ENCODE data around the gene SGCD.

The SGCD gene

DNA sequence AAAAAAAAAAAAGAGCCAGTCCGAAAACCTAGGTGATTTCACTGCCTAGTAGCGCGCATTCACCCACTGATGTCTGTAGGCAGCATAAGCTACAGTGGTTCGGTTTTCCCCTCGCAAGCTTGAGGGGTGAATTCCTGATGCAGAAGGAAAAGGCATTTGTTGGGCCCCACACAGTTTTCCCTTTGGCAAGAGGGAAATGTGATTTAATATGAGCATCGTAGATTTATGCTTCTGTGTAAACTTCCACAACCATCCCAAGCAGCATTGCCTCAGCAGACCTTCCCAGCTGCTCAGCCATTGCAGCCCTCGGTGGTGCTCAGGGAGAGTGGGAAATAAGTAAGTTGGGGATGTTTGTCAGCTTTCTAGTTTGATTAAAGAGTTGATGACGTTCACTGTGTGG, 291.6 kb downstream of the SGCD start:
- no peak overlapping the region for H3K27ac ChIP-seq
- TF ChIP-seq, protein P1, sequence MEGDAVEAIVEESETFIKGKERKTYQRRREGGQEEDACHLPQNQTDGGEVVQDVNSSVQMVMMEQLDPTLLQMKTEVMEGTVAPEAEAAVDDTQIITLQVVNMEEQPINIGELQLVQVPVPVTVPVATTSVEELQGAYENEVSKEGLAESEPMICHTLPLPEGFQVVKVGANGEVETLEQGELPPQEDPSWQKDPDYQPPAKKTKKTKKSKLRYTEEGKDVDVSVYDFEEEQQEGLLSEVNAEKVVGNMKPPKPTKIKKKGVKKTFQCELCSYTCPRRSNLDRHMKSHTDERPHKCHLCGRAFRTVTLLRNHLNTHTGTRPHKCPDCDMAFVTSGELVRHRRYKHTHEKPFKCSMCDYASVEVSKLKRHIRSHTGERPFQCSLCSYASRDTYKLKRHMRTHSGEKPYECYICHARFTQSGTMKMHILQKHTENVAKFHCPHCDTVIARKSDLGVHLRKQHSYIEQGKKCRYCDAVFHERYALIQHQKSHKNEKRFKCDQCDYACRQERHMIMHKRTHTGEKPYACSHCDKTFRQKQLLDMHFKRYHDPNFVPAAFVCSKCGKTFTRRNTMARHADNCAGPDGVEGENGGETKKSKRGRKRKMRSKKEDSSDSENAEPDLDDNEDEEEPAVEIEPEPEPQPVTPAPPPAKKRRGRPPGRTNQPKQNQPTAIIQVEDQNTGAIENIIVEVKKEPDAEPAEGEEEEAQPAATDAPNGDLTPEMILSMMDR (conservative IDR thresholded peaks at IDR 0.05): no peak

DNA sequence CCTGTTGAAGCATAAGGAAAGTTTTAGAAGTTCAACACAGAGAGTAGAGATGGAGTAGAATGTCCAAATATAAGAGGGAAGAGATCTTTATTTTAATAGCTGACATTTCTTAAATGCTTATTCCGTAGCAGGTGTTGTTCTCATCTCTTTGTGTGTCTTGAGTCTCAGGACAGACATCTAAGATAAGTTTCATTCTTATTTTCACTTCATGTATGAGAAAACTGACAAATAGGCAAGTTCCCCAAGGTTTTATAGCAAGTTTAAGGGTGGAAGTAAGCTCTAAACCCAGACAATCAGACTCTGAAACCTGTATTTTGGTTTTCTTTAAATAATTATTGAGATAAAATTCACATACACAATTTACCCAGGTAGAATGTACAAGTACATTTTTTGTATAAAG, 294.8 kb downstream of the SGCD start:
- TF ChIP-seq, protein P1 (conservative IDR thresholded peaks at IDR 0.05): no peak

DNA sequence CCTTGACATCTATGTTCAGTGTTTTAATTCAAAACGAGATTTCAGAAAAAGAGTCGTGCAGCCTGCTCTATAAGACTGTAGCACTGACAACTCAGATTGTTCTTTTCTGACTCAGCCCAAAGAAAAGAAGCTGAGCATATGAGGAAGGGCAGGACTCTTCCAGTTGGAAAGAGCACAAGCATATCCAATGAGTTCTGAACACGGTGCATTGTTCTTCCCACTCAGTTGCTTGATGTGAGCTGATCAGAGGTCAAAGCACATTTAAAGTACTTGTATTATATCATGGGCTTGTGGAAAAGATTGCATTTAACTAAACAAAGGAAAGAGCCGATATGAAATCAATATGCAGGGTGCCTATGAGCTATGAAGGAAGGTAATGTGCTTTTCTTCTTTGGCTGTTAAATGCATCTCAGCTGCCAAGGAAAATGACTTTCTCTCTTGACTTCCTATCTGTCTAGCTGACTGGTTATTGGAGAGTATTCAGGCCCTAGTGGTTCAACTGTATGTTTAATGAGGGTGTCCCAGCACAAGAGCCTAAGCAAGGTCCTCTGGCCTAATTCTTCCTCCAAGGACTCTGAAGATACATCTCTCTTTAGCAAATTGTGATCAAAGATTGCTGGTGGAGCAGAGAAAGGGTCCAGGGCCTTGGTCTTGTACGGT, 296.5 kb downstream of the SGCD start:
- H3K27ac ChIP-seq: no peak overlapping the region
- TF ChIP-seq, protein P1 (conservative IDR thresholded peaks at IDR 0.05): no peak

More for the DNA sequence above, 294.8 kb downstream of the SGCD start:
- H3K27ac ChIP-seq: no peak overlapping the region

DNA sequence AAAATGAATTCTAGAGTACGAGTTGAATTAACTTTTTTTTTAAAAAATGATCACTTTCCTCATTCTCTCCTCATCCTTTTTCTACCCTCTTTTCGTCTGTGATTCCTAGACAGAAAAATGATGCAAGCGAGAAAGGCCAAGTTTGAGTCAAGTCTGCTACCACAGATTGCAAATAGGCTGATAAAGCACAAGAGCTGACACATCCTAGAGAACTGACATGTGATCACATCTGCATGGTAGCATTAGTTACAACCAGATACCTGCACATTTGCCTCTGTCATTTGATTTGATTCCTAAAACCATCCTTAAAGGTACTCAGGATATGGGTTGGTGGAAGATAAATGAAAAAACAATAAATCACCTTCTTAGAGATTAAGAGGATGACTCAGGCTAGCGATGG, 297.7 kb downstream of the SGCD start:
- TF ChIP-seq, protein P1 (conservative IDR thresholded peaks at IDR 0.05): no peak
- no peak overlapping the region for H3K27ac ChIP-seq

DNA sequence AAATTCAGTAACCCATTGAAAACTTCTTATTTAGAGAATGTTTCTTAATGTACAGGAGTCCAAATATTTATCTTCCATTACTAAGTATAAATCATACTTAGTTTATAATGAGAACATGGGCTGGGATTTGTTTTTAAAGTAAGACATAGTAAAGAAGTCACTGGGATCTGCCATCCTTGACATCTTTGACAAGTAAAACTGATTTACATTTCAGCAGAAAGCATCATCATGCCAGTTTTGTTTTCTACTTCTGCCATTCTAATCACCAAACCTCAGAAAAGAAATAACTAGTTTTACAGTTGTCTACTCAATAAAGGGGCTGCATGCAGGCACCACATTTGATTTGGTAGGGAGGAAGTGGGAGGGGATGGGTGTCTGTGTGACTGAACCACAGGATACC, 301.5 kb downstream of the SGCD start:
- TF ChIP-seq, protein P1 (conservative IDR thresholded peaks at IDR 0.05): no peak
- H3K27ac ChIP-seq: no peak overlapping the region

DNA sequence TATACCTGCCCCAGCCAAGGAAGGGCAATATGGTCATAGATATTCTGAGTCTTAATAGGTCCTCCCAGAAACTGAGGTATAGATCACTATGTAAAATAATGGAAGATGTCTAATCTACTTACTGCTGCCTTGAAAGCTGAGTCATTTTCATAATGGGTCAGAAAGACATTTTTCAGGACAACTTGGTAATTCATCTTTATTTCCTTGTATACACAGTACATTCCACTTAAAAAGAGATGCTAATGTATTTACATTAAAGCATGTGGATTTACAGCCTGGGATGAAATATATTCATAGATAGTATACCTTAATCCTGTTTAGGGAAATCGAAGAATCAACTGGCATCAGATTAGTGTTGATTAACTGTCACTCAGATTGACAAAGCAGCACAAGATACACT, 304.0 kb downstream of the SGCD start:
- H3K27ac ChIP-seq: peak overlapping the region; percentile 61
- TF ChIP-seq, protein P1 (conservative IDR thresholded peaks at IDR 0.05): no peak

DNA sequence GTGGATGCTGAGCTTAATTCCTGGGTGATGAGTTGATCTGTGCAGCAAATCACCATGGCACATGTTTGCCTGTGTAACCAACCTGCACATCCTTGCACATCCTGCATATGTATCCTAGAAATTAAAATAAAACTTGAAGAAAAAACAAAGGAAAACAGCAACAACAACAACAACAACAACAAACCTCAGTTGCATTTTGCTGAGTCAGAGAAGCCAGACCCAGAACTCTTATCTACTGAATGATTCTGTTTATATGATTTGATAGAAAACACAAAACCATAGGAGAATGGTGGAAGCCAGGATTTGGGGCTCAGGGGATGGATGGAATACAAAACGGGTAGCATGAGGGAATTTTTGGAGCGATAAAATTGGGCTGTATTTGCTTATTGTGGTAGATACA, 307.3 kb downstream of the SGCD start:
- TF ChIP-seq, protein P1 (conservative IDR thresholded peaks at IDR 0.05): no peak

More for the DNA sequence above, 307.3 kb downstream of the SGCD start:
- H3K27ac ChIP-seq: no peak overlapping the region
